LHCN-M2 (cell line): ENCODE data around the gene ENTHD1. TPM values are rescaled to one million over a fixed set of nuclear protein-coding genes. Genes with fewer than 3 reads are reported as not detected.
A peak's percentile ranks its signal among the peaks of the same experiment; 100 is the strongest.
"Not testable (repeated sequence)": the region's sequence is repeated elsewhere in the genome, so short reads cannot be mapped to it uniquely, and the experiment has no call there.

ENCODE experiments used
- DNase-seq: peaks from one replicate; pipeline ENCODE4 v3.0.0-alpha.2; 2012; ENCODE audit warnings: low read depth
- total RNA-seq: library from RNA; depleted of rRNA; stranded (reverse); fragments of >200 nt; gene quantifications from 2 replicates; pipeline ENCODE4 v1.2.3, GENCODE V29; 2014

The ENTHD1 gene
- total RNA-seq, 1 experiment from 2014 or later, result not detected

DNA sequence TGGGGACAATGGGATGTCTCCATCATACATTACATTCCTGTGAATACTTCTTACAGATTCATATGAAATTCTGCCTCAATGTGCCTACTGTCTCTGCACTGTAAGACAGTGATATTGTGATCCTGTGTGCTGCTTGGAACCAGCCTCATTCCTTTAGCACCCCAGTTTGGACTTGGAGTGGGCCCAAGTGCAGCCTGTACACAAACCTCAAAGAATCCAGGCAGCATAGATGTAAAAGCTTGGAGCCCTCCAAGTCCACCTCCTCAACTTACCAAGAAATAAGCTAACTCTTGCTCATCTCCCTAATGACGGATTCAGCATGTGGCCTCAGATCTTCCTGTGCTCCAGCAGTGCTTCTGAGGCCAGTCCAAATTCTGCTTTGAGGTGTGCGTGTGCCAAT, 31.7 kb upstream of the ENTHD1 start:
- DNase-seq, result no peak

- DNase-seq, result no peak
These were observed 30.7 kb upstream of the ENTHD1 start for GRCh38 chr22:39924286-39924685.

DNA sequence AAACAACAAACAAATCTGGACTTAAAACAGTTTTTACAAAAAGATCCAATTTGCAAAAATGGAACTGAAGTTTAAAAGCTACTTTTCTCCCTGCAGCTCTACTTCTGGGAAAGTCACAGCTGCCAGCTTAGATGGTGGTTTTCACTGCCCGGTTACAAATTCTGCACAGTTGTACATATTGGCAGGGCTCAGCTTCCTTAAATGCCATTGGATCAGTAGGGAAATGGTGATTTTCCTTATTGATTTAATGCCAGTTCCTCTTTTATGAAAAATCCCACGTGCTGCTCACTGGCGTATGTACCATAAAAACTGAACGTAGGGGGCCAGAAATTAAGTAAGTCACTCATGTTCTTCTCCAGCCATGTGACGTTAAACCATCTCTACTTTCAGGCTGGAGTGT, 30.1 kb upstream of the ENTHD1 start:
- DNase-seq, result no peak

- no peak for DNase-seq
These were observed 26.7 kb upstream of the ENTHD1 start for GRCh38 chr22:39920134-39920743.

DNA sequence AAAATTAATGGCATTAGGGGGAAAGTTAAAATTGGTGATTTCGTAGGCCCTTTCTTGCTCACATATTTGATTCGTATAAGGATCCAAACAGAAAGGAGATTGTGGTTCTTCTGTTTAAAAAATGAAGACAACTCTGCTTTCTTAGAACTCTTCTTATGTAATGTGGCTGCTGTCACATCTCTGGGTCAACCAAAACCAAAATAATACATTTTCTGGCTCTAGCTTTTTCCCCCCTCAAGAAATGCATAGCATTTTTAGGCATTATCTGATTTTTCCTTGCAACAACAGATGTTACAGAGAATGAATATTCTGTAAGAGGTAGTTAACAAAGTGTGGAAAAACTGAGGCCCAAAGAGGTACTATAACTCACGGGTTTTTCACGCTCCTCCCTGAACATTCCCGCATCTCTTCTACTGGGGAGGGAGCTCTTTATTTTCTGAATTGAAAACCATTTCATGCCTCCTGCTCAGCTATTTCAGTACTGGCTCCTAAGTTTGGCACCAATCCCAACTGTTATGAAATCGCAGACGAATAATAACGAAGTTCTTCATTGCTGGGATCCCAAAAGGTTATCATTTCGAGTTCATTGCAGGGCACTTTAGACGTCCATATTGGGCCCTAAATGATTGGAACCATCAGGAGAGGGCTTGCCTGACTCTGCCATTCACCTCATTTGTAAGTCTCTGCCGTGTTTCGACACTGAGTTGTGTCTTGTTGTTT, 24.4 kb upstream of the ENTHD1 start:
- DNase-seq, result no peak

DNA sequence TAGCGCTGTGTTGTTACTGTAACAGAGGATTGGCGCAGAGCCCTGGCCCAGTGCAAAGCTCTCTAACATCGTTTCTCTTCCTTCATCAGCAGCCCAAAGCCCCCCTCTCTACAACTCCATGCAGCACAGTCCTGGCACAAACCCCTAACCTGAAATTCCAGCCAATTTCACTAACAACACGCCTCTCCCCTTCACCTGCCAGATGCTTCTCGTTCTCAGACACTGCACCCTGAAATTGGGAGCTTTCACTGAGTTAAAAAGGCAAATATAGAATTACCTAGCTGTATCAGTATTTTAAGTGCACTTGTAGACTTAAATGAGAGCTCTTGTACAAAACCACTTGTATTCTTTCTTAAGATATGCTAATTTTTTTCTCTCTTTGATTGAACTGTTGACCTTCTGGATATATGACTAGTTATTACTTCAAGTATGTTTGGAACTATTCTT, 23.7 kb upstream of the ENTHD1 start:
- DNase-seq, result no peak

- DNase-seq, result no peak
These were observed 22.9 kb upstream of the ENTHD1 start for GRCh38 chr22:39916496-39916895.

GRCh38 chr22:39915295-39915726, 21.8 kb upstream of the ENTHD1 start:
- DNase-seq, result no peak

- no peak for DNase-seq
These were observed 21.0 kb upstream of the ENTHD1 start for GRCh38 chr22:39914584-39914983.

GRCh38 chr22:39913886-39914285, 20.3 kb upstream of the ENTHD1 start:
- DNase-seq, result no peak

DNA sequence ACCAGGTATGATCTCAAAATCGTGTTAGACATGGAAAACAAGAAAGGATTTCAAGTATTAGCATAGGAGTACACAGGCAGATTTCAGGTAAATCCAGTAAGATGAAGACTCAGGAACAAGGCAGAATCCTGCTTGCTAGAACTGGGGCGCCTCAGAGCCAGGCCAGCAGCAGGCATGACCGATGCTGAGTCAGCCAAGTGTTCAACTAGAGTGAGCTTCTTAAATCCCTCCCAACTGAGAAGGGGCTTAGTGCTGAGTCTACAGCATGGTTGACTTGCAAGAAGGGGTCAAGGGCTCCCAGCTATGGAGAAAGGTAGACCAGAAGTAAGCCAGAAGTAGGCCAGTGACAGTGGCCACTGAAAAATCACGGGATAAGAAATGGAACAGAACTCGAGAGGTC, 19.8 kb upstream of the ENTHD1 start:
- DNase-seq, result no peak

DNA sequence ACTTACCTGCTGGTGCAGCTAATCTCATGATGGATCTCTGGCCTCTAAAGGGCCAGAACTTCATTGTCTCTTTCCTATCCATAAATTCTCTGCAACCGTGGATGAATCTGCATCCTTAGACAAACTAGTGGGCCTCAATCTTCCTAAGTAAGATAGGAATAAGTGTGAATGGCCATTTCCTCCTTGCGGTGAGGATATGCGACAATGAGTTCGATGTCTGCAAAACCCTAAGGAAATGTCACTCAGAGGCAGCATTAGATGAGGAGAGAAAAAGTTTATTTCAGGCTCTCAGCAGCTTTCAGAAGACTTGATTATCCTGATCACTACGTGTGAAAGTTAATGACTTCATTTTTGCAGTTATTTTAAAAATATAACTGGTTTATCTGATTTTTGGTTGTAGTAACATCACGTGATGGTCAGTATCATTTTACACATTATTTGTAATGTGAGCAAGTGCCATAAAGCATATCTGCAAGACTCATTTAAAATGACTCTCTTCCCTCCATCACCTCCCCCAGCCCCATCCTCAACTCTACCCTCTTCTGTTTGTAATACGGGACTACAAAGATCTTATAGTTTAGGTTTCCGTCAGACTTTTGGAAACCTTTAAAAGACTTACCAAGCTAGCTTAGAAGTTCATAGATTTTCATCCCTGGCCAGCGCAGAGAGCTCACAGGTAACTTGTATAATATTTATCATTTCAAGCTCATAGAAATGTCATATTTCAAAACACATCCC, 17.5 kb upstream of the ENTHD1 start:
- no peak for DNase-seq

DNA sequence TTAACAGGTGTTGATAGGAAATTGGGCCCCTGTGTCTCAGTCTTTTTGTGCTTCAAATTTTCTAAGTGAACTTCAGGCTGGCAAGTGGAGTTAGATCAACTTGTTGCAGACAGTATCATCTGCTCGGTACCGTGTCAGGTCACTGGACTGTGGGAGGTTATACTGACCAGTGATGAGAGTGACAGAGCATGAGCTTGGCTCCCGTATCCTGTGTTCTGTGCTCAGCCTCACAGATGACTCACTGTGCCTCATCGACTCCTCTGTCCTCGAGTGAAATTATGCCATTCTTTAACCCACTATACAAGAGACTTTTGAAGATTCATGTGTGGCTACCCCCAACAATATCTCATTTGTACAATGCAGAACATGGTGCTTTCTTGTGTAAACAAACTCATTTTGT, 15.2 kb upstream of the ENTHD1 start:
- peak; percentile 19 for DNase-seq

DNA sequence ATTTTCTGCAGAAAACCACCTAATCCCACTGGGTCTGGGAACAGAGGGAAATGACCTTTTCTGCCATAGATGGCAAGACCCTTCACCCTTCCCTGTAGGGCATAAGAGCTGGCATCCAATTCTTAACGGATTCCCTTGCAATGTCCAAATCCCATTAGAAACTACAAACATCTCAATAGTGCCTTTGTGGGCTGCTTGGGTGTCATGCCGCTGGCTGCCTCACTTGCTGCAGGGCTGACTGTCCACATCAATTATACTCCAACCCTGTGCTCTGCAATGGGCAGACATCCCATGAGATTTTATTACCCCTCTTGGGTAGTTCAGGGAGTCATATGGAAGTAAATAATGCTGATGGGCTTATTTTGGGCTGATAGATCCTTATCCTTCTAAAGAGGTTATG, 14.6 kb upstream of the ENTHD1 start:
- DNase-seq, result no peak

GRCh38 chr22:39907605-39908097, 14.1 kb upstream of the ENTHD1 start:
- no peak for DNase-seq

DNA sequence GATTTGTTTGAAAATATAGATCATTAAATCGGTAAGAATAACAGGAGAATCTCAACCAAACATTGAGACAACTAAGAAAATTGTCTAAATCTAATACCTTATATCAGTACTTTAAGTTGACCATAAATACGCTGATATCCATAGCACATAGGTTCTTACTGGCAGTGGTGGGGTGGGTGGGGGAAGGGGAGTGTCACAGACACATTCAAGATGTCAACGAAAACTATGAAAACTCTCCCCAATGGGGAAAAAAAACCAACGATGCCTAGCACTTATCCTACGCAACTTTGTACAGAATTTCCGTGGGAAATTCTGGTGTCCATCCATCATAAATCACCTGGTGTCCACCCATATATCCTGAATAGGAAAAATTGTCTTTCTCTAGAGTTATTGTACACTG, 13.5 kb upstream of the ENTHD1 start:
- DNase-seq, result no peak

DNA sequence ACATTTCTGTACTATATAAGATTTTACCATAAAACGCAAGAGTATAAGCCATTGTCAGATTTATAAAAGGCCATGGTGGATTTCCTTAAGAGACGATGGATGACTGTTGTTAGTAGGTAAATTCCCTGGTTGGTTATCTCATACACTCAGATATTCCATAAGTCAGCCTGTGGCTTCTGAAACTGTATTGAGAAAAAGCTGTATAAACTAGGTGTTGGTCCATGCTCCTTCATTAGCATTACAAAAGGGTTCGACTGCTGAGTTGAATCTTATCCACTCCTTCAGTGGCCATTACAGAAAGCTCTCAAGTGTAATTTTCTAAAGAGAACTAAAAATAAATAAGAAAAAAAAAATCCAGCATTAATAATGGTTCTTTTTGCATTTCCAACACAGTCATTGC, 12.6 kb upstream of the ENTHD1 start:
- no peak for DNase-seq

- no peak for DNase-seq
These were observed 12.1 kb upstream of the ENTHD1 start for GRCh38 chr22:39905687-39906086.

DNA sequence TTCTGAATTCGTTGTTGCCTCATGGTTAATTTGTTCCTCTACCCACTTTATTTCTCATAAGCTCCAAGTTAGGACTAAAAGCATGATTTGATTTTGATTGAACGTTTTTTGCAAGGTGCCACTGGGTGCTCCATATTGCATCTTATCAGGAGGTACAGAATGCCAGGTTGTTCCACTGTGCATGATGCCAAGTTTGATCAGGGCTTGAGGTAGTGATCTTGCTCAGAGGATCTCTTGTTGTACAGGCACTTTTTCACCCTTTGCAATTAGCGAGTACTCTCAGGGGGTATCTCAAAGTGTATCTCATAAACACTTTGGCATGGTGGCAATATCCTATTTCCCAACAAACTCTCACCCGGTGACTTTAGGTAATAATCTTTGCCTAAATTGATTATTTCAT, 11.3 kb upstream of the ENTHD1 start:
- DNase-seq, result no peak

DNA sequence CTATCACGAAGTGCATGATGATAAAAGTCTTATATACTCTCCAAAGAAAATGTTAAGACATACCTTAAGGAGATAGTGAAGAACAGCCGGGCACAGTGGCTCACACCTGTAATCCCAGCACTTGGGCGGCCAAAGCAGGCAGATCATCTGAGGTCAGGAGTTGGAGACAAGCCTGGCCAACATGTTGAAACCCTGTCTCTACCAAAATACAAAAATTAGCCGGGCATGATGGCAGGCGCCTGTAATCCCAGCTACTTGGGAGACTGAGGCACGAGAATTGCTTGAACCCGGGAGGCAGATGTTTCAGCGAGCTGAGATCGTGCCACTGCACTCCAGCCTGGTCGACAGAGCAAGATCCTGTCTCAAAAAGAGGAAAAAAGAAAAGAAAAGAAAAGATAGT, 10.5 kb upstream of the ENTHD1 start:
- DNase-seq, result not testable (repeated sequence)

DNA sequence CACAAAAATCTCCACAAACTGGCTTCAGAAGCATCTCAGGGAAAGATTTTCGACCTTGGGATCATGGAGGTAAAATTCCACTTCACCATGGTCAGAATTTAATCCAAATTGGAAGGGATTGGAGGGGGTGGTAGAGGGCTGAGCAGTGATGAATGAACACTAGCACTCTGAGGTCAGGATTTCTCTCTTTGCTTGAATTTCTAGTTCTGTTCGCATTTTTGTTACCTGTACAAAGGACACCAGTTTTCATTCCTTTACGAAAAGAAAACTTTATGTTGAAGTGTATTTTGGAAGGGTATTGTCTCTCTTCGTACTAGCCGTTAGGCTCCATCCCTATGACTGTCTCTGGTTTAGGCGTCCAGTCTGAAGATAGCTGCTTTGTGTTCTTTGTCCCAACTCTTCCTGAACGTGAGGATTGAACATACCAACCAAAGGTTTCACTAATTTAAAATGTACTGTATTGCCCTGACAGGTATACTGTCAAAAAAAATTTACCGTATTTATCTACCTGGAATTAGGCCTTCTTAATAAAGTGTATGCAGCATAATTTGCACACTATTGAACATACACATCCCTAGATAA, 8.1 kb upstream of the ENTHD1 start:
- no peak for DNase-seq
